Activated effector memory CD4-positive, alpha-beta T cell treated with anti-CD3 and anti-CD28 coated beads, Interleukin-2, amount 50 U/mL, for 16 hours (primary cell): ENCODE measurements around the gene ZNF438.
"Not testable (repeated sequence)": the region's sequence is repeated elsewhere in the genome, so short reads cannot be mapped to it uniquely, and the experiment has no call there.

Experiments
- DNase-seq: peaks from one replicate; pipeline ENCODE4 v3.0.0-alpha.2; 2020

ZNF438 gene

GRCh38 chr10:30821261-30821993, 210.2 kb downstream of the ZNF438 start:
- DNase-seq, result no peak

- DNase-seq, result no peak
These were observed 211.2 kb downstream of the ZNF438 start for GRCh38 chr10:30820261-30820991.

GRCh38 chr10:30819341-30820181, 212.1 kb downstream of the ZNF438 start:
- no peak for DNase-seq

- no peak for DNase-seq
These were observed 212.8 kb downstream of the ZNF438 start for GRCh38 chr10:30818854-30819253.

- no peak for DNase-seq
These were observed 213.5 kb downstream of the ZNF438 start for GRCh38 chr10:30818010-30818660.

- DNase-seq, result no peak
These were observed 214.1 kb downstream of the ZNF438 start for GRCh38 chr10:30817541-30817940.

GRCh38 chr10:30816820-30817171, 214.9 kb downstream of the ZNF438 start:
- DNase-seq, result no peak

- DNase-seq, result no peak
These were observed 215.4 kb downstream of the ZNF438 start for GRCh38 chr10:30816159-30816819.

- DNase-seq, result no peak
These were observed 217.7 kb downstream of the ZNF438 start for GRCh38 chr10:30813872-30814481.

GRCh38 chr10:30812018-30812851, 219.4 kb downstream of the ZNF438 start:
- DNase-seq, result no peak

GRCh38 chr10:30811276-30812017, 220.2 kb downstream of the ZNF438 start:
- no peak for DNase-seq

- DNase-seq, result no peak
These were observed 221.2 kb downstream of the ZNF438 start for GRCh38 chr10:30810416-30810815.

- DNase-seq, result no peak
These were observed 224.8 kb downstream of the ZNF438 start for GRCh38 chr10:30806850-30807249.

- no peak for DNase-seq
These were observed 226.6 kb downstream of the ZNF438 start for GRCh38 chr10:30805061-30805460.

- DNase-seq, result no peak
These were observed 227.1 kb downstream of the ZNF438 start for GRCh38 chr10:30804478-30805055.

GRCh38 chr10:30803892-30804322, 227.8 kb downstream of the ZNF438 start:
- no peak for DNase-seq

- DNase-seq, result no peak
These were observed 228.6 kb downstream of the ZNF438 start for GRCh38 chr10:30803058-30803457.

- no peak for DNase-seq
These were observed 231.3 kb downstream of the ZNF438 start for GRCh38 chr10:30800368-30800767.

- no peak for DNase-seq
These were observed 232.9 kb downstream of the ZNF438 start for GRCh38 chr10:30798646-30799185.

- DNase-seq, result not testable (repeated sequence)
These were observed 236.6 kb downstream of the ZNF438 start for GRCh38 chr10:30795024-30795423.
